HepG2 (cell line): ENCODE measurements around the gene PLXNC1. TPM values are rescaled to one million over a fixed set of nuclear protein-coding genes. Genes with fewer than 3 reads are reported as not detected.
A peak's percentile ranks its signal among the peaks of the same experiment; 100 is the strongest.

Experiments
- AGO1 ChIP-seq: fragments of 200-400 bp; formaldehyde crosslinking; IDR thresholded peaks from 2 replicates; pipeline ENCODE4 v1.6.1; 2017; ENCODE audit warnings: mild to moderate bottlenecking, low read depth, low read length, moderate library complexity; ENCODE audit not compliant: poor library complexity, severe bottlenecking
- CBX1 ChIP-seq: IDR thresholded peaks from one replicate; pipeline ENCODE4 v1.6.1; 2016; ENCODE audit warnings: antibody characterized with exemption, low read depth
- FOSL2 ChIP-seq: sonication (generic); formaldehyde crosslinking; IDR thresholded peaks from 2 replicates; pipeline ENCODE4 v1.4.0; 2020; ENCODE audit warnings: missing genetic modification reagents
- GABPB1 ChIP-seq: IDR thresholded peaks from 2 replicates; pipeline ENCODE4 v1.6.1; 2016; ENCODE audit warnings: mild to moderate bottlenecking, missing genetic modification reagents, moderate library complexity, missing compliant biosample characterization
- HIVEP1 ChIP-seq: sonication (generic); formaldehyde crosslinking; IDR thresholded peaks from 2 replicates; pipeline ENCODE4 v1.4.0; 2020; ENCODE audit warnings: mild to moderate bottlenecking, missing genetic modification reagents
- MEIS2 ChIP-seq: sonication (generic); formaldehyde crosslinking; IDR thresholded peaks from 2 replicates; pipeline ENCODE4 v1.9.0; 2021; ENCODE audit warnings: mild to moderate bottlenecking, missing genetic modification reagents
- NFKB2 ChIP-seq: sonication (generic); formaldehyde crosslinking; IDR thresholded peaks from 2 replicates; pipeline ENCODE4 v1.4.0; 2020; ENCODE audit warnings: missing genetic modification reagents, borderline replicate concordance
- NR1H2 ChIP-seq: sonication (generic); formaldehyde crosslinking; IDR thresholded peaks from 2 replicates; pipeline ENCODE4 v1.8.1; 2022; ENCODE audit warnings: low read depth, missing genetic modification reagents, borderline replicate concordance
- SMARCC2 ChIP-seq: fragments of 450-650 bp; IDR thresholded peaks from 2 replicates; pipeline ENCODE4 v1.6.1; 2017; ENCODE audit warnings: antibody characterized with exemption, mild to moderate bottlenecking
- SOX6 ChIP-seq, 2 experiments: fragments of 450-650 bp in 1 of 2; sonication (generic) in 1 of 2; formaldehyde crosslinking in 1 of 2; IDR thresholded peaks; 2 replicates each; pipeline versions ENCODE4 v1.4.0 to v1.6.1; 2017 to 2020; ENCODE audit warnings: antibody characterized with exemption in 1 of 2, mild to moderate bottlenecking in 1 of 2, missing genetic modification reagents in 1 of 2
- SP2 ChIP-seq: sonication (generic); formaldehyde crosslinking; IDR thresholded peaks from 2 replicates; pipeline ENCODE4 v1.5.1; 2020; ENCODE audit warnings: mild to moderate bottlenecking, missing genetic modification reagents
- SRY ChIP-seq: sonication (generic); formaldehyde crosslinking; IDR thresholded peaks from 2 replicates; pipeline ENCODE4 v1.8.0; 2022; ENCODE audit warnings: mild to moderate bottlenecking, missing genetic modification reagents
- ZNF260 ChIP-seq: sonication (generic); formaldehyde crosslinking; IDR thresholded peaks from 2 replicates; pipeline ENCODE4 v1.4.0; 2020; ENCODE audit warnings: missing genetic modification reagents, low read depth, mild to moderate bottlenecking, borderline replicate concordance
- ZNF263 ChIP-seq: sonication (generic); formaldehyde crosslinking; IDR thresholded peaks from 2 replicates; pipeline ENCODE4 v1.4.0; 2020; ENCODE audit warnings: missing genetic modification reagents
- ZNF343 ChIP-seq: sonication (generic); formaldehyde crosslinking; IDR thresholded peaks from 2 replicates; pipeline ENCODE4 v1.4.0; 2020; ENCODE audit warnings: mild to moderate bottlenecking, missing genetic modification reagents
- ZNF382 ChIP-seq: sonication (generic); formaldehyde crosslinking; IDR thresholded peaks from 2 replicates; pipeline ENCODE4 v1.5.0; 2020; ENCODE audit warnings: missing genetic modification reagents, mild to moderate bottlenecking, borderline replicate concordance
- ZNF780A ChIP-seq: sonication (generic); formaldehyde crosslinking; IDR thresholded peaks from 2 replicates; pipeline ENCODE4 v1.8.0; 2022; ENCODE audit warnings: mild to moderate bottlenecking, missing genetic modification reagents, moderate library complexity
- polyA plus RNA-seq, 8 experiments: library from polyadenylated mRNA; depleted of rRNA in 3 of 8; stranded (reverse) in 7 of 8; unstranded in 1 of 8; fragments of >200 nt; fragmentation: Illumina TruSeq in 4 of 8; extraction: Trizol in 4 of 8; gene quantifications; 2 replicates each; pipeline versions ENCODE4 v1.2.1 to v1.2.3, GENCODE V29; 2011 to 2016; ENCODE audit warnings: low read depth in 4 of 8, missing spikeins in 1 of 8, mixed read lengths in 1 of 8; ENCODE audit not compliant: insufficient read depth in 1 of 8
- total RNA-seq, 5 experiments: library from RNA; depleted of rRNA; stranded (reverse); fragments of >200 nt; fragmentation: Illumina TruSeq; extraction: Trizol; gene quantifications; 2 replicates each; pipeline ENCODE4 v1.2.3, GENCODE V29; 2016; ENCODE audit warnings: low read depth in 1 of 5
- TF ChIP-seq, protein P1 (sequence below): sonication (generic); formaldehyde crosslinking; IDR thresholded peaks from 2 replicates; pipeline ENCODE4 v1.5.0; 2020; ENCODE audit warnings: missing genetic modification reagents, mild to moderate bottlenecking, borderline replicate concordance
- TF ChIP-seq, protein P2 (sequence below): sonication (generic); formaldehyde crosslinking; IDR thresholded peaks from 2 replicates; pipeline ENCODE4 v1.4.0; 2020; ENCODE audit warnings: low read depth, mild to moderate bottlenecking, missing genetic modification reagents
- TF ChIP-seq, protein P3 (sequence below): sonication (generic); formaldehyde crosslinking; IDR thresholded peaks from 2 replicates; pipeline ENCODE4 v1.4.0; 2020; ENCODE audit warnings: missing genetic modification reagents
- TF ChIP-seq, protein P4 (sequence below): sonication (generic); formaldehyde crosslinking; IDR thresholded peaks from 2 replicates; pipeline ENCODE4 v1.5.1; 2020; ENCODE audit warnings: missing genetic modification reagents, mild to moderate bottlenecking, borderline replicate concordance

The PLXNC1 gene
- total and polyA plus RNA-seq, 2 of the 13 experiments (the other 11 are each of a cell fraction or from before 2014, with no cell fraction given): 6.6 to 11.2 TPM

DNA sequence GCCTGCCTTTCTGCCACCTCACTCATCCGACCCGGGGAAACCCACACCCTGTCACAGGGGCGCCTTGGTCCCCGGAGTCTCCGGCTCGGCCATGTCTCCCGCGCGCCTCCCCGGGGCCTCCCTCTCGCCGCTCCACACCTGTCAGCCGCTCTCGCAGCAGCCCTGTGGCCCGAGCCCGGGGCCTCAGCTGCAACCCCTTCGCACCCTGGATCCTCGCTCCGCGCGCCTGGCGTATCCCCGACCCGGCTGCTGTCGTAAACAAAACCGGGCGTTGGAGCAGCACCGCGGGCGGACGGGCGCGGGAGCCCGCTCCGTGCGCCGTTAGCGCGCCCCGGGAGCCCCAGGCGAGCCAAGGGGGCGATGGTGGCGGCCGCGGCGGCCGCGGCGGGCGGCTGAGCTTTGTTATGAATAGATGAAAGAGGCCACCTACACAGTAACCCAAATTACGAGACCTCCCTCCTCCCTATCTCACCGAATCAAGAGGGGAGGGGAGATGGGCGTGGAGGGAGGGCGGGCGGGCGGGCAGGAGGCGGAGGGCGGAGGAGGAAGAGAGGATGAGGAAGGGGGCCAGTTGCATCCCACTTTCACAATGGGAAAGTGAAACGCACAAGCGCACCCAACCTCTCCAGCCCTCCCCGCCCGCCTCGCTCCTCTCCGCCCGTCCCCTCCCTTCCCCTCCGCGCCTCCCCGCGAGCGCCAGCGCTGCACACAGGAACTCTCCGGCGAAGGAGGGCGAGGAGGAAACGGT lies at the start of gene PLXNC1 (continued):
- TF ChIP-seq, protein P1, sequence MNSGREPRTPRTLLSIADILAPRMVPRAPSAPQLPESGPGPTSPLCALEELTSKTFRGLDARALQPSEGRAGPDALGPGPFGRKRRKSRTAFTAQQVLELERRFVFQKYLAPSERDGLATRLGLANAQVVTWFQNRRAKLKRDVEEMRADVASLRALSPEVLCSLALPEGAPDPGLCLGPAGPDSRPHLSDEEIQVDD (CRISPR knock-in tag): 0 out of 2 replicates have a peak, but pooled peaks have one; percentile 39
- TF ChIP-seq NR1H2 (CRISPR knock-in tag) (no peak), SRY (CRISPR knock-in tag) (0 out of 2 replicates have a peak, but pooled peaks have one; percentile 41), ZNF780A (CRISPR knock-in tag) (no peak), HIVEP1 (no peak; the same call in 1 of the 2 replicates), GABPB1 (CRISPR knock-in tag) (peak; percentile 42; the same call in 1 of the 2 replicates), FOSL2 (no peak), ZNF263 (peak; percentile 48; the same call in 1 of the 2 replicates), SMARCC2 (no peak), ZNF260 (CRISPR knock-in tag) (no peak), MEIS2 (peak; percentile 49; the same call in 1 of the 2 replicates), SOX6 (IDR thresholded peaks at IDR 0.05) (no peak), SOX6 (CRISPR knock-in tag; IDR thresholded peaks at IDR 0.05) (peak; percentile 10; the same call in 1 of the 2 replicates), AGO1 (peak; percentile 49), ZNF343 (CRISPR knock-in tag) (no peak), NFKB2 (CRISPR knock-in tag) (peak; percentile 24; the same call in 1 of the 2 replicates), CBX1 (no peak), SP2 (CRISPR knock-in tag) (no peak), ZNF382 (CRISPR knock-in tag) (no peak)
- TF ChIP-seq, protein P2, sequence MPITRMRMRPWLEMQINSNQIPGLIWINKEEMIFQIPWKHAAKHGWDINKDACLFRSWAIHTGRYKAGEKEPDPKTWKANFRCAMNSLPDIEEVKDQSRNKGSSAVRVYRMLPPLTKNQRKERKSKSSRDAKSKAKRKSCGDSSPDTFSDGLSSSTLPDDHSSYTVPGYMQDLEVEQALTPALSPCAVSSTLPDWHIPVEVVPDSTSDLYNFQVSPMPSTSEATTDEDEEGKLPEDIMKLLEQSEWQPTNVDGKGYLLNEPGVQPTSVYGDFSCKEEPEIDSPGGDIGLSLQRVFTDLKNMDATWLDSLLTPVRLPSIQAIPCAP (CRISPR knock-in tag): no peak
- TF ChIP-seq, protein P3, sequence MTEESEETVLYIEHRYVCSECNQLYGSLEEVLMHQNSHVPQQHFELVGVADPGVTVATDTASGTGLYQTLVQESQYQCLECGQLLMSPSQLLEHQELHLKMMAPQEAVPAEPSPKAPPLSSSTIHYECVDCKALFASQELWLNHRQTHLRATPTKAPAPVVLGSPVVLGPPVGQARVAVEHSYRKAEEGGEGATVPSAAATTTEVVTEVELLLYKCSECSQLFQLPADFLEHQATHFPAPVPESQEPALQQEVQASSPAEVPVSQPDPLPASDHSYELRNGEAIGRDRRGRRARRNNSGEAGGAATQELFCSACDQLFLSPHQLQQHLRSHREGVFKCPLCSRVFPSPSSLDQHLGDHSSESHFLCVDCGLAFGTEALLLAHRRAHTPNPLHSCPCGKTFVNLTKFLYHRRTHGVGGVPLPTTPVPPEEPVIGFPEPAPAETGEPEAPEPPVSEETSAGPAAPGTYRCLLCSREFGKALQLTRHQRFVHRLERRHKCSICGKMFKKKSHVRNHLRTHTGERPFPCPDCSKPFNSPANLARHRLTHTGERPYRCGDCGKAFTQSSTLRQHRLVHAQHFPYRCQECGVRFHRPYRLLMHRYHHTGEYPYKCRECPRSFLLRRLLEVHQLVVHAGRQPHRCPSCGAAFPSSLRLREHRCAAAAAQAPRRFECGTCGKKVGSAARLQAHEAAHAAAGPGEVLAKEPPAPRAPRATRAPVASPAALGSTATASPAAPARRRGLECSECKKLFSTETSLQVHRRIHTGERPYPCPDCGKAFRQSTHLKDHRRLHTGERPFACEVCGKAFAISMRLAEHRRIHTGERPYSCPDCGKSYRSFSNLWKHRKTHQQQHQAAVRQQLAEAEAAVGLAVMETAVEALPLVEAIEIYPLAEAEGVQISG (CRISPR knock-in tag): peak; percentile 34; the same call in 1 of the 2 replicates
- TF ChIP-seq, protein P4, sequence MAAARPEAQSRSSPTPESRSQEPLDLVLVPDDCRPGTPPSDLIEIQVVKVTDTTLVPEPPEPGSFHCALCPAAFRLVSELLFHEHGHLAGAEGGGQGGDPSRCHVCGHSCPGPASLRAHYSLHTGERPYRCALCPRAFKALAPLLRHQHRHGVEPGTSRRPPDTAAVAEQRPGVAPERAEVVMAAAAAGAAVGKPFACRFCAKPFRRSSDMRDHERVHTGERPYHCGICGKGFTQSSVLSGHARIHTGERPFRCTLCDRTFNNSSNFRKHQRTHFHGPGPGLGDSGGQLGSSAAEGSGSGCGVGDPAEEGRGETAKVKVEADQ (CRISPR knock-in tag): no peak
